OCI-LY7 (cell line): ENCODE results near the gene HSPA4L.

Experiments
- CTCF ChIP-seq: fragments of 200-600 bp; sonication (generic); conservative IDR thresholded peaks from 2 replicates; pipeline ENCODE4 v1.5.1; 2014; ENCODE audit warnings: mild to moderate bottlenecking, antibody characterized with exemption, low read length, moderate library complexity, mixed read lengths
- EZH2phosphoT487 ChIP-seq: fragments of 200-600 bp; sonication (generic); IDR thresholded peaks from 2 replicates; pipeline ENCODE4 v1.6.1; 2018; ENCODE audit warnings: low read depth, borderline replicate concordance, mild to moderate bottlenecking, mixed run types, antibody characterized with exemption, low read length, moderate library complexity, mixed read lengths

GRCh38 chr4:127829014-127829413 lies 46.9 kb downstream of the HSPA4L start:
- no peak for TF ChIP-seq CTCF
- TF ChIP-seq EZH2phosphoT487, result no peak
